Measurements from ENCODE around the gene PLEKHA4. TPM values are rescaled to one million over a fixed set of nuclear protein-coding genes. Genes with fewer than 3 reads are reported as not detected.
A peak's percentile ranks its signal among the peaks of the same experiment; 100 is the strongest.

PLEKHA4 gene
- total RNA-seq, 1 donor = 1.3 TPM

- Histone ChIP-seq H3K9me3 (ENCODE audit: low read depth, low read length) (no peaks in the 10 kb centered on the region), H3K4me3 (ENCODE audit: low read length) (peak overlapping the region; percentile 58), H3K4me1 (ENCODE audit: insufficient read depth, low read length) (peaks cover 25% of the 10 kb centered on the region), H3K27me3 (ENCODE audit: insufficient read depth, low read length) (no peaks in the 10 kb centered on the region)
Observed at GRCh38 chr19:48810151-48810550, 58.3 kb downstream of the PLEKHA4 start.

- peaks cover 25% of the 10 kb centered on the region for H3K4me1 ChIP-seq (ENCODE audit: insufficient read depth, low read length)
- H3K27me3 ChIP-seq (ENCODE audit: insufficient read depth, low read length) = no peaks in the 10 kb centered on the region
- no peaks in the 10 kb centered on the region for H3K9me3 ChIP-seq (ENCODE audit: low read depth, low read length)
- H3K4me3 ChIP-seq (ENCODE audit: low read length) = no peak overlapping the region
Observed at GRCh38 chr19:48807590-48808308, 60.7 kb downstream of the PLEKHA4 start.

DNA sequence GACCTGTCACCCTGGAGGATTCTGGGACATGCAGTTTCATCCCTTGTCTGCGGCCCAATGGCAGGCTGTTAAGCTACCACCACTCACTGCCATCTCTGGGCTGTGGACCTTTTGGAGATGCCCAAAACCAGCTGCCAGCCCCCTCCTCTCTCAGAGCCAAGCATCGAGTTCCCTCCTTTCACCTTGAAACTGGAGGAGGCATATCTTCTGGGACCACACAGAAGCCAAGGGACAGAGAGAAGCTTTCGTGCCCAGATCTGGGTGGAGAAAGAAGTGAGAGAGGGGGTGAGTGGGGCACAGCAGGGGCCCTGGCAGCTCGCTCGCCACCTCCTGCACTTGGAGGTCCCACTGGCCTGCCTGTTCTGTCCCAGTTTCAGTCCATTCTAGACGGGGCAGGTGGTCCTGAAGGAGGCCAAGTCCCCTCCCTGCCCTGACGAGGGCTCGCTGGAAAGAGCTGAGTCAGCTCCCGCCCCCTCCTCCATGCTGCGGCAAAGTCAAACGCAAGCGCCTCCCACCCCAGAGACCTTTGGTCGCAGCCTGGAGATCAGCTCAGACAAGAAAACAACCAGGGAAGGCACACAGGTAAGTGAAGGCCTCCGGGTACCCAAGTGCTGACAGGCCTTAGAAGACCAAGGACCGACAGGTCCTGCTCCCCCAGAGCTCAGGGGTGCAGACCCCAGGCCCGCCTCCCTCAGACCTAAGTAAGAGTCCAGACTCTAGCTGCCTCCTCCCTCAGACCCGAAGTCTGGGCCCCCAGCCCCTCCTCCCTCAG lies 61.4 kb downstream of the PLEKHA4 start:
- H3K9me3 ChIP-seq (ENCODE audit: low read depth, low read length) = no peaks in the 10 kb centered on the region
- H3K27me3 ChIP-seq (ENCODE audit: insufficient read depth, low read length) = no peaks in the 10 kb centered on the region
- H3K4me1 ChIP-seq (ENCODE audit: insufficient read depth, low read length) = peaks cover 19% of the 10 kb centered on the region
- no peak overlapping the region for H3K4me3 ChIP-seq (ENCODE audit: low read length)

GRCh38 chr19:48806518-48806817 lies 61.9 kb downstream of the PLEKHA4 start:
- Histone ChIP-seq H3K4me3 (ENCODE audit: low read length) (no peak overlapping the region), H3K4me1 (ENCODE audit: insufficient read depth, low read length) (peaks cover 14% of the 10 kb centered on the region), H3K27me3 (ENCODE audit: insufficient read depth, low read length) (no peaks in the 10 kb centered on the region), H3K9me3 (ENCODE audit: low read depth, low read length) (no peaks in the 10 kb centered on the region)

- Histone ChIP-seq H3K9me3 (ENCODE audit: low read depth, low read length) (no peaks in the 10 kb centered on the region), H3K4me3 (ENCODE audit: low read length) (no peak overlapping the region), H3K4me1 (ENCODE audit: insufficient read depth, low read length) (peaks cover 8% of the 10 kb centered on the region), H3K27me3 (ENCODE audit: insufficient read depth, low read length) (no peaks in the 10 kb centered on the region)
Observed at GRCh38 chr19:48805452-48805851, 63.0 kb downstream of the PLEKHA4 start.

DNA sequence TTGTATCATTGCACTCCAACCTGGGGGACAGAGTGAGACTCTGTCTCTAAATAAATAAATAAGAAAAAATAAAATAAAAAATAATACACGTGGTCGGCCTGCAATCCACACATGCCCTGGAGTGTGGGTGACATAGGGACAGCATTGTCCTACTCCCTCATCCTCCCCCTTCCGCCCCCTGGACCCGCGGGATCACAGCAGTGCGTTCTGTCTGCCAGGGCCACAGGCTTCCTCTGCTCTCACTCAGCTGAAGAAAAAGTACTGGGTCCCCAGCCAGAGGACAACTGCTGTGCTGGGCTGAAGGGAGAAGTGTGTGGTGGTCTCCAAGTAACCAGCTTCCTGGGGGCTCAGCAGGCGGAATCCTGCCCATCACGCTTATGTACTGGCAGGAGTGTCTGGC lies 63.9 kb downstream of the PLEKHA4 start:
- Histone ChIP-seq H3K4me1 (ENCODE audit: insufficient read depth, low read length) (no peaks in the 10 kb centered on the region), H3K27me3 (ENCODE audit: insufficient read depth, low read length) (no peaks in the 10 kb centered on the region), H3K9me3 (ENCODE audit: low read depth, low read length) (no peaks in the 10 kb centered on the region), H3K4me3 (ENCODE audit: low read length) (no peak overlapping the region)

GRCh38 chr19:48802623-48803022 lies 65.8 kb downstream of the PLEKHA4 start:
- H3K4me1 ChIP-seq (ENCODE audit: insufficient read depth, low read length) = no peaks in the 10 kb centered on the region
- no peaks in the 10 kb centered on the region for H3K27me3 ChIP-seq (ENCODE audit: insufficient read depth, low read length)
- H3K4me3 ChIP-seq (ENCODE audit: low read length) = no peak overlapping the region
- no peaks in the 10 kb centered on the region for H3K9me3 ChIP-seq (ENCODE audit: low read depth, low read length)

DNA sequence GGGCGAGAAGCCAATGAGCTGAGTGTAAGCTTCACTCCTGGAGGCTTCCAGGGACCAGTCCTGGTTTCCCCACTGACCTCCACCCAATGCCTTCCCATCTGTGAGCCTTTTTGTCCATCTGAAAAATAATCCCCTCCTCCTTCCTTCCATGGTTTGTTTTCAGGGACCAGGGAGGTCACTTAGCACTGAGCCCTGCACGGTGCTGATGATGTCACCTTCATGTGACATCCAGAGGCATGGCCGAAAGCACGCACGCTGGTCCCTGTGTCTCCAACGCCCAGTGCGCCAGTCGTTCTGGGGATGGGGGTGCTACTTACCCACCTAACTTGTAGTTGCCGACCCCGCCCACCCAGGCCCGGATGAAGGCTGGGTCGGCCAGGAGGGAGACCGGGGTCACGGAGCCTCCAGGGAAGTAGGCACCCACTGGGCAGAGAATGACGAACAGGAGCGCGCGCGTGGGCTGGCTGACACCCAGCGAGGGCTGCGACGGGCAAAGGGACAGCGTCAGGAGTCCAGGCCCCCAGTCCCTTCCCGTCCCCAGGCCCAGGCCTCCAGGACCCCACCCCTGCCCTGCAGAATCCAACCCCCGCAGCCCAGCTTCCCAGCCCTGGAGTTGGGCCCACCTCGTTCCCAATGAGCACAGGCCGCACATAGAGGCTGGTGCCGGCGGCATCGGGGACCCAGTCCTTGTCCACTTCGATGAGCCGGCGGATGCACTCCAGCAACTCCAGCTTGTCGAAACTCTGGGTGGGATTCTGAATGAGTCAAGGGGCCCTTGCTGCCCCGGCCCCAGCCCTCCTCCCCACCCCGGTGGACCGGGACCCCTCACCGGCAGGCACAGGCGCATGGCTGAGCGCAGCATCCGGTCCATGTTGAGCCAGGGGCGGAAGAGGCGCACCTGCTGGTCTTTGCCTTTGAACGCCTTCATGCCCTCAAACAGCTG lies 68.8 kb downstream of the PLEKHA4 start:
- H3K4me1 ChIP-seq (ENCODE audit: insufficient read depth, low read length) = peaks cover 4% of the 10 kb centered on the region
- H3K9me3 ChIP-seq (ENCODE audit: low read depth, low read length) = no peaks in the 10 kb centered on the region
- no peaks in the 10 kb centered on the region for H3K27me3 ChIP-seq (ENCODE audit: insufficient read depth, low read length)
- no peak overlapping the region for H3K4me3 ChIP-seq (ENCODE audit: low read length)

- Histone ChIP-seq H3K4me1 (ENCODE audit: insufficient read depth, low read length) (peaks cover 4% of the 10 kb centered on the region), H3K27me3 (ENCODE audit: insufficient read depth, low read length) (no peaks in the 10 kb centered on the region), H3K9me3 (ENCODE audit: low read depth, low read length) (no peaks in the 10 kb centered on the region), H3K4me3 (ENCODE audit: low read length) (no peak overlapping the region)
Observed at GRCh38 chr19:48798937-48799336, 69.5 kb downstream of the PLEKHA4 start.

DNA sequence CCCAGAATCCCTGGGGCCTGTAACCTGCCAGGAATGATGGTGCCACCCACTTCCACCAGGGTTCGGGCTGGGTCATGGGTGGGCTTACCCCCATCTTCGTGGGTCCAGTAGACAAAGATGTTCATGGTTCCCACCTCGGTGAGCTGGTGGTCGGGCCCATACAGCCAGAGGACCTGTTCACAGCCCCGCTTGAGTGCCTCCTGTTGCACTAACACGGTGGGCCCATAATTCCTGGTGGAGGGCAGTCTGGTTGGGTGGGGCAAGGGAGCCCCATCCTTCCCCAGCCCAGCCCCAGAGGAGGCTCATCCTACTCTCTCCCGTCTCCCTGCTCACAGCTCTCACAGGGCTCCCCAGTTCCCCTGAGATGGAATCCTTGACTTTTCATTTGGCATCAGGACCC lies 71.3 kb downstream of the PLEKHA4 start:
- Histone ChIP-seq H3K4me3 (ENCODE audit: low read length) (no peak overlapping the region), H3K4me1 (ENCODE audit: insufficient read depth, low read length) (peaks cover 4% of the 10 kb centered on the region), H3K27me3 (ENCODE audit: insufficient read depth, low read length) (no peaks in the 10 kb centered on the region), H3K9me3 (ENCODE audit: low read depth, low read length) (no peaks in the 10 kb centered on the region)

DNA sequence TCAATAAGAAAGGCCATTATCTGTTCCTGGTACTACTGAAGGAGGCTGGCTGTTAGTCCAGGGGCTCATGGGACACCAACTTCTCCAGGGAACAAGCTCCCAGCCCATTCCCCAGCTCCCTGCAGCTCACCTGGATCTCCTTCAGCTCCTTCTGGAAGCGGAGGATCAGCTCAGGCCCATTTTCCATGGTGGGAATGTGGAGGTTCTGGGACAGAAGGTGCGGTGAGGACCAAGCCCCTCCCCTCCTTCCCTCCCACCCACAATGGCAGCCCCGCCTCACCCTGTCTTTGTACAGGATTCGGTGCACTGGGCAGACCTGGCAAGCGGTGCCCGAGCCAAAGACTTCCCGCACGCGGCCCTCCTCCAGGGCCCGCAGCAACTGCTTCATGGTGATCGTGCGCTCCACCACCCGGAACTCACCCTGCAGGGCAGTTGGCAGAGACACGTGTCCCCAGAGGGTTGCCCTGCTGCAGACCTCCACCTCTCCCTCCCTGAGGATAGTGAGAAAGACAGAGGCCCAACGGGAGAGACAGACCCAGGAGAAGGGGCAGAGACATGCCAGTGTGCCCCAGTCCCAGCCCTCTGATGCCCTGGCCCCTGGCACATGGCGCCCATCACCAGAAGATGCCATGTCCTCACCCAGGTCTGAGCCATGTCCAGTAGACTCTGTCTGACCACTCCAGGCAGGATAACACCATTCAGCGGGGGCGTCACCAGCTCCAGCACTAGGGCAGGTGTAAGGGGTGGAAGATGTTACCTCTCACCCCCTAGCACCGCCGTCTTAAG lies 71.9 kb downstream of the PLEKHA4 start:
- Histone ChIP-seq H3K9me3 (ENCODE audit: low read depth, low read length) (no peaks in the 10 kb centered on the region), H3K4me3 (ENCODE audit: low read length) (no peak overlapping the region), H3K4me1 (ENCODE audit: insufficient read depth, low read length) (peaks cover 4% of the 10 kb centered on the region), H3K27me3 (ENCODE audit: insufficient read depth, low read length) (no peaks in the 10 kb centered on the region)

DNA sequence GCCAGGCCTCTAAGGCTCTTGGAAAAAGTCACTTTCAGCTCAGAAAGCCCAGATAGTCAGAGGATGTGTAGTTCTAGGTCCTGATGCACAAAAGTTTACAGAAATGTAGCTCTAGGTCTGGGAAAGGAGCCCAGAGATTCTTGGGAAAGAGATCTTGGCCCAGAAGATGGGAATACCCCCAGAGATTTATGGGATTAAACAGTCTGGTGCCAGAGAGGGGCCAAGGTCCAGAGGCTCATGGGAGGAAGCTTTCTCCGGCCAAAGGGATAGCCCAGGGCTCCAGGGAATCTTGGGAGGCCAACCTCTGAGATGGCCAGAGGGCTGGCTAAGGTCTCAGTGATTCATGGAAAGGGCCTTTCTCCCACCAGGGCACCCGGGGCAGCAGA lies 72.7 kb downstream of the PLEKHA4 start:
- Histone ChIP-seq H3K27me3 (ENCODE audit: insufficient read depth, low read length) (no peaks in the 10 kb centered on the region), H3K4me3 (ENCODE audit: low read length) (no peak overlapping the region), H3K9me3 (ENCODE audit: low read depth, low read length) (no peaks in the 10 kb centered on the region)

GRCh38 chr19:48795055-48795684 lies 73.2 kb downstream of the PLEKHA4 start:
- H3K4me3 ChIP-seq (ENCODE audit: low read length) = peak overlapping the region; percentile 36
- peaks cover 4% of the 10 kb centered on the region for H3K4me1 ChIP-seq (ENCODE audit: insufficient read depth, low read length)
- H3K27me3 ChIP-seq (ENCODE audit: insufficient read depth, low read length) = no peaks in the 10 kb centered on the region
- no peaks in the 10 kb centered on the region for H3K9me3 ChIP-seq (ENCODE audit: low read depth, low read length)

More for the DNA sequence above, 72.7 kb downstream of the PLEKHA4 start:
- peaks cover 4% of the 10 kb centered on the region for H3K4me1 ChIP-seq (ENCODE audit: insufficient read depth, low read length)

GRCh38 chr19:48794291-48794690 lies 74.1 kb downstream of the PLEKHA4 start:
- no peaks in the 10 kb centered on the region for H3K27me3 ChIP-seq (ENCODE audit: insufficient read depth, low read length)
- peaks cover 4% of the 10 kb centered on the region for H3K4me1 ChIP-seq (ENCODE audit: insufficient read depth, low read length)
- H3K4me3 ChIP-seq (ENCODE audit: low read length) = no peak overlapping the region

More at GRCh38 chr19:48794291-48794690, 74.1 kb downstream of the PLEKHA4 start:
- H3K9me3 ChIP-seq (ENCODE audit: low read depth, low read length) = no peaks in the 10 kb centered on the region
